Type B pancreatic cell (in vitro differentiated cells): Measurements from ENCODE around the gene NDUFV1. TPM values are rescaled to one million over a fixed set of nuclear protein-coding genes. Genes with fewer than 3 reads are reported as not detected.

Experiments
- DNase-seq: peaks from one replicate; pipeline ENCODE4 v3.0.0; 2021; ENCODE audit warnings: mixed read lengths; ENCODE audit not compliant: unreplicated experiment; ENCODE audit errors: extremely low spot score
- H3K27ac Mint-ChIP-seq: 2 replicates; pipeline ENCODE4 v1.8.0; 2021; ENCODE audit warnings: mild to moderate bottlenecking, mixed read lengths
- H3K27me3 Mint-ChIP-seq: 2 replicates; pipeline ENCODE4 v1.8.0; 2021; ENCODE audit warnings: mixed read lengths
- H3K36me3 Mint-ChIP-seq: 2 replicates; pipeline ENCODE4 v1.8.0; 2021; ENCODE audit warnings: mixed read lengths
- H3K4me1 Mint-ChIP-seq: one replicate; pipeline ENCODE4 v1.8.0; 2021; ENCODE audit warnings: mixed read lengths; ENCODE audit not compliant: unreplicated experiment
- H3K4me3 Mint-ChIP-seq: 2 replicates; pipeline ENCODE4 v1.8.0; 2021; ENCODE audit warnings: mild to moderate bottlenecking, mixed read lengths
- H3K9me3 Mint-ChIP-seq: 2 replicates; pipeline ENCODE4 v1.8.0; 2021; ENCODE audit warnings: mixed read lengths
- CTCF ChIP-seq: fragments of 200-600 bp; sonication (generic); conservative IDR thresholded peaks from 2 replicates; pipeline ENCODE4 v1.5.0; 2021; ENCODE audit warnings: antibody characterized with exemption, mild to moderate bottlenecking
- total RNA-seq: library from RNA; stranded (reverse); gene quantifications from 2 replicates; pipeline ENCODE4 v1.2.1, GENCODE V29; 2021; ENCODE audit warnings: low replicate concordance

NDUFV1 gene
- total RNA-seq, 1 donor from 2014 or later = 226 TPM

GRCh38 chr11:67606093-67606491, 644 bp upstream of the NDUFV1 start:
- Mint-ChIP-seq H3K4me3 (peak overlapping the region; percentile 89), H3K4me1 (peaks cover 6% of the 10 kb centered on the region), H3K27ac (peak overlapping the region; percentile 46), H3K36me3 (no peaks in the 10 kb centered on the region), H3K27me3 (peaks cover 12% of the 10 kb centered on the region), H3K9me3 (no peaks in the 10 kb centered on the region)
- no peak for DNase-seq
- no peak for TF ChIP-seq CTCF

- H3K27ac Mint-ChIP-seq = peak overlapping the region; percentile 83
- peaks cover 12% of the 10 kb centered on the region for H3K27me3 Mint-ChIP-seq
- H3K4me1 Mint-ChIP-seq = peaks cover 6% of the 10 kb centered on the region
- H3K9me3 Mint-ChIP-seq = no peaks in the 10 kb centered on the region
- no peak for TF ChIP-seq CTCF
- no peaks in the 10 kb centered on the region for H3K36me3 Mint-ChIP-seq
- H3K4me3 Mint-ChIP-seq = peak overlapping the region; percentile 89
- no peak for DNase-seq
Observed at GRCh38 chr11:67607507-67607906, 771 bp downstream of the NDUFV1 start.

- H3K27me3 Mint-ChIP-seq = peaks cover 6% of the 10 kb centered on the region
- H3K36me3 Mint-ChIP-seq = no peaks in the 10 kb centered on the region
- H3K27ac Mint-ChIP-seq = no peak overlapping the region
- H3K4me1 Mint-ChIP-seq = peaks cover 6% of the 10 kb centered on the region
- DNase-seq = no peak
- peak overlapping the region; percentile 89 for H3K4me3 Mint-ChIP-seq
- TF ChIP-seq CTCF = no peak
- H3K9me3 Mint-ChIP-seq = no peaks in the 10 kb centered on the region
Observed at GRCh38 chr11:67608486-67608885, 1.8 kb downstream of the NDUFV1 start.

- DNase-seq = no peak
- Mint-ChIP-seq H3K27me3 (peaks cover 3% of the 10 kb centered on the region), H3K4me3 (no peak overlapping the region), H3K27ac (no peak overlapping the region), H3K36me3 (no peaks in the 10 kb centered on the region), H3K4me1 (peaks cover 4% of the 10 kb centered on the region), H3K9me3 (no peaks in the 10 kb centered on the region)
- TF ChIP-seq CTCF = no peak
Observed at GRCh38 chr11:67609316-67609715, 2.6 kb downstream of the NDUFV1 start.

GRCh38 chr11:67610302-67610868, 3.6 kb downstream of the NDUFV1 start:
- TF ChIP-seq CTCF = no peak
- H3K27me3 Mint-ChIP-seq = no peaks in the 10 kb centered on the region
- H3K36me3 Mint-ChIP-seq = no peaks in the 10 kb centered on the region
- H3K9me3 Mint-ChIP-seq = no peaks in the 10 kb centered on the region
- H3K4me1 Mint-ChIP-seq = no peaks in the 10 kb centered on the region
- no peak for DNase-seq
- H3K4me3 Mint-ChIP-seq = no peak overlapping the region
- H3K27ac Mint-ChIP-seq = no peak overlapping the region

GRCh38 chr11:67611165-67611564, 4.4 kb downstream of the NDUFV1 start:
- TF ChIP-seq CTCF = no peak
- no peaks in the 10 kb centered on the region for H3K27me3 Mint-ChIP-seq
- H3K4me1 Mint-ChIP-seq = no peaks in the 10 kb centered on the region
- no peaks in the 10 kb centered on the region for H3K9me3 Mint-ChIP-seq
- H3K36me3 Mint-ChIP-seq = no peaks in the 10 kb centered on the region
- no peak overlapping the region for H3K4me3 Mint-ChIP-seq
- no peak overlapping the region for H3K27ac Mint-ChIP-seq
- DNase-seq = no peak
